H1 (cell line): ENCODE data around the gene ARHGAP42. TPM values are rescaled to one million over a fixed set of nuclear protein-coding genes. Genes with fewer than 3 reads are reported as not detected.

Experiments used
- ZNF274 ChIP-seq: IDR thresholded peaks from 2 replicates; pipeline ENCODE4 v1.7.0; 2012; ENCODE audit warnings: low read length, borderline replicate concordance; ENCODE audit errors: extremely low read depth
- polyA plus RNA-seq, 7 experiments: library from polyadenylated mRNA; depleted of rRNA in 3 of 7; stranded (reverse) in 5 of 7; unstranded in 2 of 7; fragments of >200 nt in 5 of 7; fragments of 200-250 nt in 2 of 7; gene quantifications; 1 replicate in 5 of 7; 2 replicates in 1 of 7; 4 replicates in 1 of 7; pipeline versions ENCODE4 v1.2.1 to v1.2.3, GENCODE V29; 2011 to 2013; ENCODE audit warnings: missing spikeins in 2 of 7, mixed read lengths in 2 of 7
- total RNA-seq: library from RNA; stranded (reverse); fragmentation: NEBNext Ultra II Directional; extraction: Animal tissue kit (Norgen Biotek cat#: 25700); gene quantifications from 2 replicates; pipeline ENCODE4 v1.2.1, GENCODE V29; 2021

ARHGAP42 gene
- total and polyA plus RNA-seq, 2 of the 8 experiments (the other 6 are each of a cell fraction or from before 2014, with no cell fraction given), result 22.2 to 33.5 TPM

DNA sequence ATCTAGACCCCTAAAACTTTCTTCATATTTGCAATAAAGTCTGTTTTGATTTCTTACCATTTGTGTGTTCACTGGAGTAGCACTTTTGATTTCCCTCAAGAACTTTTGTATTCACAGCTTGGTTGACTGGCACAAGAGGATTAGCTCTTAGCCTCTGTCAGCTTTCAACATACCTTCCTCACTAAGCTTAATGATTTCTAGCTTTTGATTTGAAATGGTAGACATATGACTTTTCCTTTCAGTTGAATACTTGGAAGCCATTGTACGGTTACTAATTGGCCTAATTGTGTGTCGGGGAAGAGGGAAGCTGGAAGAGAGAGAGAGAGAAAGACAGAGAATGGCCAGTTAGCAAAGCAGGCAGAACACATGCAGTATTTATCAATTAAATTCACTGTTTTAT, 180.5 kb downstream of the ARHGAP42 start (continued):
- no peak for TF ChIP-seq ZNF274
